ENCODE data around the gene EP400.

The EP400 gene

GRCh38 chr12:132018193-132018916 is 68.6 kb downstream of the EP400 start:
- no peak for DNase-seq (ENCODE audit: low read depth, low spot score)

GRCh38 chr12:132019891-132020290 is 70.1 kb downstream of the EP400 start:
- no peak for DNase-seq (ENCODE audit: low read depth, low spot score)

- DNase-seq (ENCODE audit: low read depth, low spot score): no peak
Measured at GRCh38 chr12:132020292-132020691, 70.5 kb downstream of the EP400 start.

- no peak for DNase-seq (ENCODE audit: low read depth, low spot score)
Measured at GRCh38 chr12:132021031-132021871, 71.5 kb downstream of the EP400 start.

- DNase-seq (ENCODE audit: low read depth, low spot score): no peak
Measured at GRCh38 chr12:132021965-132022364, 72.2 kb downstream of the EP400 start.

- DNase-seq (ENCODE audit: low read depth, low spot score): no peak
Measured at GRCh38 chr12:132023658-132024057, 73.9 kb downstream of the EP400 start.

- DNase-seq (ENCODE audit: low read depth, low spot score): no peak
Measured at GRCh38 chr12:132024758-132025157, 75.0 kb downstream of the EP400 start.

GRCh38 chr12:132025526-132025925 is 75.8 kb downstream of the EP400 start:
- no peak for DNase-seq (ENCODE audit: low read depth, low spot score)

- no peak for DNase-seq (ENCODE audit: low read depth, low spot score)
Measured at GRCh38 chr12:132026061-132026795, 76.5 kb downstream of the EP400 start.

- no peak for DNase-seq (ENCODE audit: low read depth, low spot score)
Measured at GRCh38 chr12:132026796-132027500, 77.2 kb downstream of the EP400 start.

- DNase-seq (ENCODE audit: low read depth, low spot score): no peak
Measured at GRCh38 chr12:132027636-132028035, 77.9 kb downstream of the EP400 start.

GRCh38 chr12:132028111-132028510 is 78.4 kb downstream of the EP400 start:
- no peak for DNase-seq (ENCODE audit: low read depth, low spot score)

GRCh38 chr12:132029503-132030300 is 80.0 kb downstream of the EP400 start:
- no peak for DNase-seq (ENCODE audit: low read depth, low spot score)

GRCh38 chr12:132030367-132031038 is 80.8 kb downstream of the EP400 start:
- no peak for DNase-seq (ENCODE audit: low read depth, low spot score)

- DNase-seq (ENCODE audit: low read depth, low spot score): no peak
Measured at GRCh38 chr12:132033627-132034026, 83.9 kb downstream of the EP400 start.

- DNase-seq (ENCODE audit: low read depth, low spot score): no peak
Measured at GRCh38 chr12:132036063-132036683, 86.4 kb downstream of the EP400 start.

- DNase-seq (ENCODE audit: low read depth, low spot score): no peak
Measured at GRCh38 chr12:132040906-132041606, 91.3 kb downstream of the EP400 start.

- DNase-seq (ENCODE audit: low read depth, low spot score): no peak
Measured at GRCh38 chr12:132043216-132043615, 93.5 kb downstream of the EP400 start.
